Esophagus squamous epithelium (tissue), 5 donors: Measurements from ENCODE around the gene HECTD1. TPM values are rescaled to one million over a fixed set of nuclear protein-coding genes. Genes with fewer than 3 reads are reported as not detected.
"Not testable (repeated sequence)": the region's sequence is repeated elsewhere in the genome, so short reads cannot be mapped to it uniquely, and the experiment has no call there.

Experiments
- DNase-seq: peaks from one replicate; lab custom pipeline; 2025; lab: John Stamatoyannopoulos, UW
- H3K27ac ChIP-seq, 4 donors: fragments of 200-600 bp; sonication (generic); one replicate each; pipeline ENCODE4 v1.5.1; 2016 to 2019; ENCODE audit warnings: mild to moderate bottlenecking in 1 of 4
- H3K27me3 ChIP-seq, 4 donors: fragments of 200-600 bp; sonication (generic); 1 replicate in 3 of 4; 2 replicates in 1 of 4; pipeline versions ENCODE4 v1.5.1 to v1.6.0; 2017 to 2021; ENCODE audit warnings: antibody characterized with exemption in 1 of 4
- H3K36me3 ChIP-seq, 3 donors: fragments of 200-600 bp; sonication (generic); one replicate each; pipeline ENCODE4 v1.5.1; 2016 to 2019
- H3K4me1 ChIP-seq, 3 donors: fragments of 200-600 bp; sonication (generic); one replicate each; pipeline ENCODE4 v1.5.1; 2017 to 2019
- H3K4me3 ChIP-seq, 4 donors: fragments of 200-600 bp; sonication (generic); 1 replicate in 3 of 4; 2 replicates in 1 of 4; pipeline ENCODE4 v1.5.1; 2016 to 2019; ENCODE audit warnings: mild to moderate bottlenecking in 2 of 4, moderate library complexity in 1 of 4
- H3K9me3 ChIP-seq, 3 donors: fragments of 200-600 bp; sonication (generic); one replicate each; pipeline ENCODE4 v1.5.1; 2016 to 2019
- POLR2A ChIP-seq, 4 donors: fragments of 450-650 bp; IDR thresholded peaks; one replicate each; pipeline ENCODE4 v1.6.1; 2017; ENCODE audit warnings: antibody characterized with exemption in 4 of 4, mild to moderate bottlenecking in 4 of 4, moderate library complexity in 3 of 4
- WGBS, 2 donors: methylation state at CpG; one replicate each; pipeline ENCODE4 v1.1.5; 2018; 5-methylcytosine and 5-hydroxymethylcytosine counted together
- intact Hi-C: fragments of 100-400 bp; cut with DNase I; formaldehyde crosslinking; loops from one replicate; pipeline ENCODE4 v1.15.0; 2022
- total RNA-seq, 4 donors: library from RNA; depleted of rRNA; stranded (reverse); fragments of >200 nt; gene quantifications; one replicate each; pipeline ENCODE4 v1.1.0, GENCODE V29; 2016
- TF ChIP-seq, protein P1 (sequence below), 6 experiments: fragments of 450-650 bp in 4 of 6; fragments of 200-600 bp in 2 of 6; sonication (generic) in 2 of 6; IDR thresholded peaks; one replicate each; pipeline ENCODE4 v1.5.1; 2016 to 2019; ENCODE audit warnings: antibody characterized with exemption in 6 of 6, mild to moderate bottlenecking in 4 of 6, moderate library complexity in 4 of 6
- donor health status: DM: yes; HTN: yes; CAD: no.

Gene HECTD1
- total RNA-seq, 4 donors from 2014 or later, result 175 to 250 (median 194) TPM

DNA sequence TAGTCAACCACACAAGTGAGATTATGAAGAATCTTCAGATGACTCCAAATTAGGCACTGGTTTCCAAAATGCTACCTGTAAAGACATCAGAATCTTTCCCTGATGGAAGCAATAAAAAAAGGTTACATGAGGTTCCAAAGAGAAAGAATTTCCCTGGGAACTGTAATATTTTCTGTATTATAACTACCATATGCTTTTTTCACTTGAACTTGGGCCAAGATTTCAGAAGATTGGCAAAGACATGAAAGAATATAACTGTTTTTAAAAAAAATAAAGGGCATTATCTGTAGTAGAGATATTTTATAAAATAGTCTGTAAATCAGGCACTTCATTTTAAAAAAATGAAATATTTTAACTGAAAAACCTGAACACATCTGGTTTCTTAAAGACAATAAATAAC lies 12.9 kb downstream of the HECTD1 start:
- Histone ChIP-seq H3K27ac (no peak overlapping the region), H3K4me1 (peaks cover 0 to 57% (median 0%) of the 10 kb centered on the region in 3 donors), H3K9me3 (no peaks in the 10 kb centered on the region), H3K36me3 (peaks cover 0 to 83% (median 0%) of the 10 kb centered on the region in 3 donors), H3K4me3 (no peak overlapping the region), H3K27me3 (no peaks in the 10 kb centered on the region)
- intact Hi-C loops, result no loop called here
- DNase-seq, result no peak
- TF ChIP-seq POLR2A (IDR thresholded peaks at IDR 0.05), result no peak
- TF ChIP-seq, protein P1, sequence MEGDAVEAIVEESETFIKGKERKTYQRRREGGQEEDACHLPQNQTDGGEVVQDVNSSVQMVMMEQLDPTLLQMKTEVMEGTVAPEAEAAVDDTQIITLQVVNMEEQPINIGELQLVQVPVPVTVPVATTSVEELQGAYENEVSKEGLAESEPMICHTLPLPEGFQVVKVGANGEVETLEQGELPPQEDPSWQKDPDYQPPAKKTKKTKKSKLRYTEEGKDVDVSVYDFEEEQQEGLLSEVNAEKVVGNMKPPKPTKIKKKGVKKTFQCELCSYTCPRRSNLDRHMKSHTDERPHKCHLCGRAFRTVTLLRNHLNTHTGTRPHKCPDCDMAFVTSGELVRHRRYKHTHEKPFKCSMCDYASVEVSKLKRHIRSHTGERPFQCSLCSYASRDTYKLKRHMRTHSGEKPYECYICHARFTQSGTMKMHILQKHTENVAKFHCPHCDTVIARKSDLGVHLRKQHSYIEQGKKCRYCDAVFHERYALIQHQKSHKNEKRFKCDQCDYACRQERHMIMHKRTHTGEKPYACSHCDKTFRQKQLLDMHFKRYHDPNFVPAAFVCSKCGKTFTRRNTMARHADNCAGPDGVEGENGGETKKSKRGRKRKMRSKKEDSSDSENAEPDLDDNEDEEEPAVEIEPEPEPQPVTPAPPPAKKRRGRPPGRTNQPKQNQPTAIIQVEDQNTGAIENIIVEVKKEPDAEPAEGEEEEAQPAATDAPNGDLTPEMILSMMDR (IDR thresholded peaks at IDR 0.05), result no peak

DNA sequence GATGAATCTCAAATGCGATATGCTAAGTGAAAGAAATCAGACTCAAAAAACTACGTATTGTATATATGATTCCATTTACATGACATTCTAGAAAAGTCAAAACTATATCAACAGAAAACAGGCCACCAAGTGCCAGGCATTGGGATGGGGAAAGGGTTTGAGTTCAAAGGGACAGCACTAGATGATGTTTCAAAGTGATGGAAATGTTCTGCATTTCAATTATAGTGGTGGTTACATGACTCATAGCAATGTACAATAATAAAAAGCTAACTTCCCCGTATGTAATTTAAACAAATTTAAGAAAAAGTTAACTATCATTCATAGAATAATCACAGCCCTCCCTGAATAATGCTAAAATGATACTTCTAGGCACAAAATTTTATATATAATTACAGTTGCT lies 13.5 kb downstream of the HECTD1 start:
- peaks cover 0 to 87% (median 0%) of the 10 kb centered on the region in 3 donors for H3K36me3 ChIP-seq
- WGBS, 2 donors, result 68 to 73% methylated on average over 3 of the region's 3 CpGs
- no peaks in the 10 kb centered on the region for H3K9me3 ChIP-seq
- no peak overlapping the region for H3K27ac ChIP-seq
- no peaks in the 10 kb centered on the region for H3K27me3 ChIP-seq
- intact Hi-C loops, result no loop called here
- DNase-seq, result no peak
- no peak overlapping the region for H3K4me3 ChIP-seq
- peaks cover 0 to 56% (median 0%) of the 10 kb centered on the region in 3 donors for H3K4me1 ChIP-seq
- TF ChIP-seq, protein P1 (IDR thresholded peaks at IDR 0.05), result no peak

DNA sequence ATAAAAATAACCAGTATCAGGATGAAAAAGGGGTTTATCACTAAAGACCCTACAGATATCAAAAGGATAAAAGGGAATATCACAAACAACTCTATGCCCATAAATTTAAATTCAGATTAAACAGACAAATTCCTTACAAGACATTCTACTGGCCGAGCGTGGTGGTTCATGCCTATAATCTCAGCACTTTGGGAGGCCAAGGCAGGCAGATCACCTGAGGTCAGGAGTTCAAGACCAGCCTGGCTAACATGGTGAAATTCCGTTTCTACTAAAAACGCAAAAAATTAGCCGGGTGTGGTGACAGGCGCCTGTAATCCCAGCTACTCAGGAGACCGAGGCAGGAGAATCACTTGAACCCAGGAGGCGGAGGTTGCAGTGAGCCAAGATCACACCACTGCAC lies 15.0 kb downstream of the HECTD1 start:
- not testable (repeated sequence) for DNase-seq, H3K27me3 ChIP-seq

DNA sequence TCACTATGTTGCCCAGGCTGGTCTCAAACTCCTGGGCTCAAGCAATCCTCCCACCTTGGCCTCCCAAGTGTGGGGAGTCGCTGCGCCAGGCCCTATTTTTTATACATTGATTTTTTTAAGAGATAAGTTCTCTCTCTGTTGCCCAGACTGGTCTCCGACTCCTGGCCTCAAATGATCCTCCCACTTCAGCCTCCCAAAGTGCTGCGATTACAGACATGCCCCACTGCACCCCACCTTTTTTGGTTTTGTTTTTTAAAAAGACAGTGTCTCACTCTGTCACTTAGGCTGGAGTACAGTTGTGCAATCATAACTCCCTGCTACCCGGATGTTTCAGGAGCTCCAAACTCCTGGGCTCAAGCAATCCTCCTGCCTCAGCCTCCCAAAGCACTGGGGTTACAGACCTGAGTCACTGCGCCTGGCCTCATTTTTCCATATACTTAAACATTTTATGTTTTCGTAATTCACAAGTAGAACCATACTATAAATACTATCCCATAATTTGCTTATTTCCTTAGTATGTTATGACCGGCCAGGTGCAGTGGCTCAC lies 16.8 kb downstream of the HECTD1 start:
- TF ChIP-seq POLR2A (IDR thresholded peaks at IDR 0.05), result no peak
- TF ChIP-seq, protein P1 (IDR thresholded peaks at IDR 0.05), result no peak
- intact Hi-C loops, result no loop called here
- no peak for DNase-seq

More for the DNA sequence above, 15.0 kb downstream of the HECTD1 start:
- WGBS, 2 donors, result 93 to 94% methylated on average over 7 to 8 of the region's 8 CpGs
- H3K27ac ChIP-seq, H3K4me3 ChIP-seq, intact Hi-C loops, H3K9me3 ChIP-seq: not testable (repeated sequence)
- peaks cover 0 to 75% (median 0%) of the 10 kb centered on the region in 3 donors for H3K36me3 ChIP-seq
- H3K4me1 ChIP-seq, result peaks cover 0 to 44% (median 0%) of the 10 kb centered on the region in 3 donors

DNA sequence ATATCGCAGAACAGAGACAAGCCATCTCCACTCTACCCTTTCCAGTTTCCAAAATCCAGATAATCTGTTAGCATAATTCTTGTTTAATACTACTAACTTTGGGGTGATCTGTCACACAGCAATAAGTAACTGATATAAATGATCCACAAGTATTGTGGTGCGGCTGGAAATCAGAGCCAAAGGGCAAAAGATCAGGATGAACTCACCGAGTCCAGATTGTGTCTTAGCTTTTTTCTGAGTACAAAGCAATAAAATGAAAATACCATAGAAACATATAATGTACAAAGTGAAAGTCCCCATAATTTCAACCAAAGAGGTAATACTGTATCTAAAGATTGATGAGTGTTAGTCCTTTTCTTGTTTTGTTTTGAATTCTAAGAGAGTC lies 17.4 kb downstream of the HECTD1 start:
- no peak overlapping the region for H3K4me3 ChIP-seq
- peaks cover 0 to 73% (median 0%) of the 10 kb centered on the region in 3 donors for H3K36me3 ChIP-seq
- peaks cover 0 to 35% (median 0%) of the 10 kb centered on the region in 3 donors for H3K4me1 ChIP-seq
- DNase-seq, result no peak
- H3K27ac ChIP-seq, result no peak overlapping the region
- H3K9me3 ChIP-seq, result no peaks in the 10 kb centered on the region
- intact Hi-C loops, result no loop called here
- TF ChIP-seq POLR2A (IDR thresholded peaks at IDR 0.05), result no peak
- TF ChIP-seq, protein P1 (IDR thresholded peaks at IDR 0.05), result no peak
- no peaks in the 10 kb centered on the region for H3K27me3 ChIP-seq
- 74 to 82% methylated on average over 3 of the region's 3 CpGs for WGBS, 2 donors

More for the DNA sequence above, 16.8 kb downstream of the HECTD1 start:
- no peaks in the 10 kb centered on the region for H3K27me3 ChIP-seq
- peaks cover 0 to 41% (median 0%) of the 10 kb centered on the region in 3 donors for H3K4me1 ChIP-seq
- H3K36me3 ChIP-seq, result peaks cover 0 to 70% (median 0%) of the 10 kb centered on the region in 3 donors
- no peaks in the 10 kb centered on the region for H3K9me3 ChIP-seq
- H3K27ac ChIP-seq, result no peak overlapping the region
- no peak overlapping the region for H3K4me3 ChIP-seq
- WGBS, 2 donors, result 96 to 97% methylated on average over 8 of the region's 8 CpGs
